Fibroblast of lung (primary cell): ENCODE results near the gene TTBK2.

Source experiments
- EZH2 ChIP-seq: IDR thresholded peaks from 2 replicates; pipeline ENCODE4 v1.5.1; 2012; ENCODE audit warnings: low read length, control low read depth, mild to moderate bottlenecking; ENCODE audit errors: missing control alignments
- TF ChIP-seq, protein P1 (sequence below), 2 donors: IDR thresholded peaks in 1 of 2; conservative IDR thresholded peaks in 1 of 2; 1 replicate in 1 of 2; 2 replicates in 1 of 2; pipeline ENCODE4 v1.5.1; 2011 to 2012; ENCODE audit warnings: low read length in 2 of 2, control low read depth in 1 of 2, inconsistent platforms in 1 of 2, low read depth in 1 of 2, mild to moderate bottlenecking in 1 of 2

DNA sequence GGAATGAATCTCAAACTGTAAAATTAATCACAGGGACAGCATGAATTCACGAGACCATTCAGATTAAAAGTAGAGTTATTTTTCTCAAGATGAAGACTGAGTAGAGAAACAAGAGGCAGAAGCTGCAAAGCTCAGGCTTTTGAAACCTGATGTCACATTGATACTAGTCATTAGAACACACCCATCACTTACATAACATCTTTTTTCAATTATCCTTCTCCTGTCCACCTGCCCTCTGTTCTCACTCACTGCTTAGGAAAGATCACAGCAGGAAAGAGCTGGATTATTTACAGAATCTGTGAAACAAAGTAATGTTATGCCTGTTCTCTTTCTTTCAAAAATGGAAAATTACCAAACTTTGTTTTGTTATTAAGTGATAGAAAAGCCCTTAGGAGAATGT lies 111.7 kb downstream of the TTBK2 start:
- TF ChIP-seq, protein P1, sequence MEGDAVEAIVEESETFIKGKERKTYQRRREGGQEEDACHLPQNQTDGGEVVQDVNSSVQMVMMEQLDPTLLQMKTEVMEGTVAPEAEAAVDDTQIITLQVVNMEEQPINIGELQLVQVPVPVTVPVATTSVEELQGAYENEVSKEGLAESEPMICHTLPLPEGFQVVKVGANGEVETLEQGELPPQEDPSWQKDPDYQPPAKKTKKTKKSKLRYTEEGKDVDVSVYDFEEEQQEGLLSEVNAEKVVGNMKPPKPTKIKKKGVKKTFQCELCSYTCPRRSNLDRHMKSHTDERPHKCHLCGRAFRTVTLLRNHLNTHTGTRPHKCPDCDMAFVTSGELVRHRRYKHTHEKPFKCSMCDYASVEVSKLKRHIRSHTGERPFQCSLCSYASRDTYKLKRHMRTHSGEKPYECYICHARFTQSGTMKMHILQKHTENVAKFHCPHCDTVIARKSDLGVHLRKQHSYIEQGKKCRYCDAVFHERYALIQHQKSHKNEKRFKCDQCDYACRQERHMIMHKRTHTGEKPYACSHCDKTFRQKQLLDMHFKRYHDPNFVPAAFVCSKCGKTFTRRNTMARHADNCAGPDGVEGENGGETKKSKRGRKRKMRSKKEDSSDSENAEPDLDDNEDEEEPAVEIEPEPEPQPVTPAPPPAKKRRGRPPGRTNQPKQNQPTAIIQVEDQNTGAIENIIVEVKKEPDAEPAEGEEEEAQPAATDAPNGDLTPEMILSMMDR (conservative IDR thresholded peaks at IDR 0.05 in 1 of 2, IDR thresholded peaks at IDR 0.05 in 1 of 2; ENCODE audit: low read depth in 1 of 2, low read length in 2 of 2): no peak
- TF ChIP-seq EZH2: no peak
